Psoas muscle (tissue), 8 donors: Measurements from ENCODE around the gene ADGB. TPM values are rescaled to one million over a fixed set of nuclear protein-coding genes. Genes with fewer than 3 reads are reported as not detected.

Experiments used
- ATAC-seq, 4 donors: fragments of 200-7000 bp; cut with Tn5 transposase; one replicate each; pipeline ENCODE4 v1.9.1; 2020; ENCODE audit warnings: moderate library complexity in 3 of 4, mild to moderate bottlenecking in 2 of 4
- DNase-seq, 2 donors: peaks; one replicate each; pipeline ENCODE4 v3.0.0-alpha.2; 2020
- H3K27ac ChIP-seq: fragments of 200-600 bp; one replicate; pipeline ENCODE4 v1.8.0; 2022
- H3K27me3 ChIP-seq, 3 donors: fragments of 200-600 bp in 1 of 3; one replicate each; pipeline versions ENCODE4 v1.6.1 to v1.8.0; 2013 to 2022; ENCODE audit warnings: low read length in 2 of 3, mild to moderate bottlenecking in 2 of 3, moderate library complexity in 1 of 3; ENCODE audit not compliant: insufficient read depth in 3 of 3
- H3K36me3 ChIP-seq, 2 donors: fragments of 200-600 bp in 1 of 2; one replicate each; pipeline versions ENCODE4 v1.6.1 to v1.8.0; 2013 to 2022; ENCODE audit warnings: low read depth in 1 of 2, mild to moderate bottlenecking in 1 of 2, moderate library complexity in 1 of 2; ENCODE audit not compliant: insufficient read depth in 1 of 2
- H3K4me1 ChIP-seq: fragments of 200-600 bp; one replicate; pipeline ENCODE4 v1.8.0; 2022
- H3K4me3 ChIP-seq: fragments of 200-600 bp; one replicate; pipeline ENCODE4 v1.8.0; 2022; ENCODE audit warnings: mild to moderate bottlenecking
- H3K9me3 ChIP-seq: fragments of 200-600 bp; one replicate; pipeline ENCODE4 v1.8.0; 2022
- WGBS, 3 donors: extraction: QIAGEN DNeasy Blood & Tissue Kit; methylation state at CpG; one replicate each; pipeline versions ENCODE4 v1.1.6 to v1.1.7; 2013; 5-methylcytosine and 5-hydroxymethylcytosine counted together
- intact Hi-C, 2 donors: fragments of 100-400 bp; cut with DNase I; formaldehyde crosslinking; loops; one replicate each; pipeline versions ENCODE4 v1.11.0 to v1.14.2; 2022
- polyA plus RNA-seq, 3 donors: library from polyadenylated mRNA; stranded (reverse); fragments of 200-250 nt; gene quantifications; one replicate each; pipeline ENCODE4 v1.2.3, GENCODE V29; 2013
- total RNA-seq, 4 donors: library from RNA; stranded (reverse); fragmentation: NEBNext Ultra II Directional in 2 of 4; extraction: Animal tissue kit (Norgen Biotek cat#: 25700) in 2 of 4; gene quantifications; one replicate each; pipeline versions ENCODE4 v1.2.1 to v1.2.4, GENCODE V29; 2021 to 2023
- TF ChIP-seq, protein P1 (sequence below): fragments of 200-600 bp; IDR thresholded peaks from one replicate; pipeline ENCODE4 v1.8.0; 2022; ENCODE audit warnings: antibody characterized with exemption
- donor health status: healthy with polysubstance abuse.
- donor health status: DM: no; HTN: no; CAD: no; lungs with moderate emphysema.
- donor health status: Bipolar disorder and iron deficiency.
- donor health status: healthy.
- donor health status: DM: yes; HTN: yes; CAD: no.
- donor health status: DM: no; HTN: no; CAD: no.
- donor health status: DM: no; HTN: no; CAD: no.
- donor health status: DM: yes; HTN: yes; CAD: no.

ADGB gene
- total and polyA plus RNA-seq, 7 donors: not detected

DNA sequence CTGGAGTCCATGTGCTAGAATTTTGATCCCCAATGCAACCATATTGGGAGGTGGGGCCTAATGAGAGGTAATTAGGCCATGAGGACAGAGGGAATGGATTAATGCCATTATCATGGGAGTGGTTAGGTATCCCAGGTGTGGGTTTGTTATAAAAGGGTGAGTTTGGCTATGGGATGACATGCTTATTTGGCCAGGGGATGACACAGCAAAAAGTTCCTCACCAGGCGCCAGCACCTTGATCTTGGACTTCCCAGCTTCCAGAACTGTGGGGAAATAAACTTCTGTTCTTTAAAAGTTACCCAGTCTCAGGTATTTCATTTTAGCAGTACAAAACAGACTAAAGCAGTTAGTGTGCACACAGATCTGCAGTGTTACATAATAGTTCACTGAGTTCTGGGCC, 84.1 kb downstream of the ADGB start:
- no peak overlapping the region for H3K27ac ChIP-seq
- H3K9me3 ChIP-seq: no peaks in the 10 kb centered on the region
- no peaks in the 10 kb centered on the region for H3K27me3 ChIP-seq
- ATAC-seq (no peak), DNase-seq (no peak)
- 91 to 94% (median 92%) methylated on average over 1 of the region's 1 CpG for WGBS, 3 donors
- no peak overlapping the region for H3K4me3 ChIP-seq
- intact Hi-C loops: no loop called here
- H3K4me1 ChIP-seq: no peaks in the 10 kb centered on the region
- no peaks in the 10 kb centered on the region for H3K36me3 ChIP-seq
- TF ChIP-seq, protein P1, sequence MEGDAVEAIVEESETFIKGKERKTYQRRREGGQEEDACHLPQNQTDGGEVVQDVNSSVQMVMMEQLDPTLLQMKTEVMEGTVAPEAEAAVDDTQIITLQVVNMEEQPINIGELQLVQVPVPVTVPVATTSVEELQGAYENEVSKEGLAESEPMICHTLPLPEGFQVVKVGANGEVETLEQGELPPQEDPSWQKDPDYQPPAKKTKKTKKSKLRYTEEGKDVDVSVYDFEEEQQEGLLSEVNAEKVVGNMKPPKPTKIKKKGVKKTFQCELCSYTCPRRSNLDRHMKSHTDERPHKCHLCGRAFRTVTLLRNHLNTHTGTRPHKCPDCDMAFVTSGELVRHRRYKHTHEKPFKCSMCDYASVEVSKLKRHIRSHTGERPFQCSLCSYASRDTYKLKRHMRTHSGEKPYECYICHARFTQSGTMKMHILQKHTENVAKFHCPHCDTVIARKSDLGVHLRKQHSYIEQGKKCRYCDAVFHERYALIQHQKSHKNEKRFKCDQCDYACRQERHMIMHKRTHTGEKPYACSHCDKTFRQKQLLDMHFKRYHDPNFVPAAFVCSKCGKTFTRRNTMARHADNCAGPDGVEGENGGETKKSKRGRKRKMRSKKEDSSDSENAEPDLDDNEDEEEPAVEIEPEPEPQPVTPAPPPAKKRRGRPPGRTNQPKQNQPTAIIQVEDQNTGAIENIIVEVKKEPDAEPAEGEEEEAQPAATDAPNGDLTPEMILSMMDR: no peak

GRCh38 chr6:146689806-146690205, 91.0 kb downstream of the ADGB start:
- WGBS, 3 donors: 76 to 79% (median 77%) methylated on average over 4 of the region's 4 CpGs
- Histone ChIP-seq H3K4me3 (no peak overlapping the region), H3K27ac (no peak overlapping the region), H3K27me3 (no peaks in the 10 kb centered on the region), H3K36me3 (no peaks in the 10 kb centered on the region), H3K4me1 (no peaks in the 10 kb centered on the region), H3K9me3 (no peaks in the 10 kb centered on the region)
- DNase-seq (no peak), ATAC-seq (no peak)
- intact Hi-C loops: no loop called here
- TF ChIP-seq, protein P1: no peak

DNA sequence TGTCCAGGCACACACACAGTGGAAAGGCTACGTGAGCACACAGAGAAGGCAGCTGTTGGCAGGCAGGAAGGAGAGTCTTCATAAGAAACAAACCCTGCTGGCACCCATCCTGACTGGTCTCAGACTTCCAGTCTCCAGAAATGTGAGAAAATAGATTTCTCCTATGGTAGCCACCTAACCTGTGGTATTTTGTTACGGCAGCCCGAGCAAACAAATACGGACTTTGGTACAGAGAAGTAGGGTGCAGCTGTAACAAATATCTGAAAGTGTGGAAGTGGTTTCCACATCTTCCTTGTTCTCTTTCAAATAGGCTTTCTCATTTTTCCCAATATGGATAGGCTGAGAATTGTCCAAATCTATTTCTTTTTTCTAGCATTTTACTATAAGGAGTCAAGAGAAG, 94.6 kb downstream of the ADGB start:
- TF ChIP-seq, protein P1: no peak
- DNase-seq (no peak), ATAC-seq (no peak)
- Histone ChIP-seq H3K36me3 (no peaks in the 10 kb centered on the region), H3K9me3 (no peaks in the 10 kb centered on the region), H3K27me3 (no peaks in the 10 kb centered on the region), H3K4me3 (no peak overlapping the region), H3K4me1 (no peaks in the 10 kb centered on the region), H3K27ac (no peak overlapping the region)
- 65 to 75% (median 75%) methylated on average over 4 of the region's 4 CpGs for WGBS, 3 donors
- intact Hi-C loops: no loop called here

GRCh38 chr6:146697921-146698320, 99.1 kb downstream of the ADGB start:
- Histone ChIP-seq H3K4me3 (no peak overlapping the region), H3K27ac (no peak overlapping the region), H3K9me3 (no peaks in the 10 kb centered on the region), H3K4me1 (no peaks in the 10 kb centered on the region), H3K36me3 (no peaks in the 10 kb centered on the region), H3K27me3 (no peaks in the 10 kb centered on the region)
- TF ChIP-seq, protein P1: no peak
- WGBS, 3 donors: 82 to 95% (median 88%) methylated on average over 2 of the region's 2 CpGs
- intact Hi-C loops: loop anchor here in 1 of 2 donors (5.0 kb wide), 1 partner anchor 766 kb away; no protein-coding TSS in a partner anchor
- DNase-seq: no peak
- ATAC-seq: no peak

DNA sequence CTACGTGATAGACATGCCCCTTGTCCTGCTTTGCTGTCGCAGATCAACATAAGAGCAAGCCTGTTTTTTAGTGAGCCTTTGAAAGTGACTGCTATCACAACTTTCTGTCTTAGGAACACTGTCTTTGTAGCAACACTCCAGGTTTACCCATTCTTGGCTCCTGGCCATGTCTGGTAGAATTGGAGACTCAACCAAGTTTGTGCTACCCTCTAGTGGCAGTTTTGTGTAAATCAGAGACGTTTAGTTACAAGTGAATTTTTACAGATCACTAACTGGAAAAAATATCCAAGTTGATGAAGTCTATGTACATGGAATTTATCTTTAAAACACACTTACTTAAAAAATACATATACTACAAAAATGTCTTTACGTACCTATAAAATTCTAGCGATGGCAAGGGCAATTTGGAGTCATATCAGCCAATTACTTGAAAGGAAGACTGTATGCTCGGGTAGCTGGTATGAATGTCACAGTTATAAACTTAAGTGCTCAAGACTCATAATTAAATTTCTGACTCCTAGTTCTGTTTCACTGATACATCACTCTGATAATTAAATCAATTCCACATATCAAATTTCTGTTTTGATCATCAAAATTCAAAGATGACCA, 101.4 kb downstream of the ADGB start:
- Histone ChIP-seq H3K27me3 (no peaks in the 10 kb centered on the region), H3K36me3 (no peaks in the 10 kb centered on the region), H3K27ac (no peak overlapping the region), H3K4me3 (no peak overlapping the region), H3K9me3 (no peaks in the 10 kb centered on the region), H3K4me1 (no peaks in the 10 kb centered on the region)
- ATAC-seq (peak; percentile 51 to 82 (median 58)), DNase-seq (peak in 1 of 2 donors; percentile 29)
- TF ChIP-seq, protein P1: peak; percentile 77
- 27 to 31% (median 28%) methylated on average over 6 of the region's 6 CpGs for WGBS, 3 donors
- intact Hi-C loops: loop anchor here in 1 of 2 donors (10.0 kb wide), 1 partner anchor 665 kb away; no protein-coding TSS in a partner anchor
